OCI-LY3 (cell line): ENCODE results near the gene RGMA.

Experiments used
- EZH2phosphoT487 ChIP-seq: fragments of 200-600 bp; shearing (Covaris generic); IDR thresholded peaks from 2 replicates; pipeline ENCODE4 v1.6.1; 2018; ENCODE audit warnings: antibody characterized with exemption, mixed run types, low read depth
- TF ChIP-seq, protein P1 (sequence below): fragments of 200-600, 300-600 bp; sonication (generic); IDR thresholded peaks from 2 replicates; pipeline ENCODE4 v1.5.1; 2014; ENCODE audit warnings: antibody characterized with exemption, low read length, low read depth

DNA sequence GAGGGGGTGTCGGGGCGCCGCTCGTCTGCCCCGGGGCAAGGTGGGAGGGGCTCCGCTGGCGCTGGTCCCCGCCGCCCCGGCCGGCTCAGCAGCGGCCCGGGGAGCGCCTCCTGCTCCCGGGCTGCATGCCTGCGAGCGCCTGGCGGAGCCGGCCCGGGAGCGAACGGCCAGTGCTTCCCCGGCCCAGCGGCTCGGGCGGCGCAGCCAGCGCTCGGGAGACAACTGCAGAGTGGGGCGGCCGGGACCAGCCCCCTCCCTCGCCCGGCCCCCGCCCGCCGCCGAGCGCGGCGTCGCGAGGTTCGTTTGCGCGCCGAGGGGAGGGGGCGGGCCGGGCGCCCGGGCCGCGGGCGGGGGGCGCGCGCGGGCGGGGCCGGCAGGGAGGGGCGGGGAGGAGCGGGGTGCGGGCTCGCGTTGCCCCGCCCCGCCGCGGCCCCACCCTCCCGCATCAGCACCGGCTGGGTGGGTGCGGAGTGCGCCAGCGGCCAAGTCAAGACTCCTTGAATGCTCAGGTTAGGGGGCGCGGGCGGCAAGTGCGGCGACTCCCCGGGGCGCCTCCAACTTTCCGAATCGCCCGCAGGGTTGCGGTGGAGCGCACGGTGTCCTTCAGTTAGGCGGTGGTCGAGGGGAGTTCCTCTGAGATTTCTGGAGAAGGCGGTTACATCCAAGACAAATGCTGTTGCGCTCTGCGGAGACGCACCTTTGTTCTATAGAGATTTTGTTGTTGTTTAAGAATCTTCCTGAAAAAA is at the start of gene RGMA:
- TF ChIP-seq, protein P1, sequence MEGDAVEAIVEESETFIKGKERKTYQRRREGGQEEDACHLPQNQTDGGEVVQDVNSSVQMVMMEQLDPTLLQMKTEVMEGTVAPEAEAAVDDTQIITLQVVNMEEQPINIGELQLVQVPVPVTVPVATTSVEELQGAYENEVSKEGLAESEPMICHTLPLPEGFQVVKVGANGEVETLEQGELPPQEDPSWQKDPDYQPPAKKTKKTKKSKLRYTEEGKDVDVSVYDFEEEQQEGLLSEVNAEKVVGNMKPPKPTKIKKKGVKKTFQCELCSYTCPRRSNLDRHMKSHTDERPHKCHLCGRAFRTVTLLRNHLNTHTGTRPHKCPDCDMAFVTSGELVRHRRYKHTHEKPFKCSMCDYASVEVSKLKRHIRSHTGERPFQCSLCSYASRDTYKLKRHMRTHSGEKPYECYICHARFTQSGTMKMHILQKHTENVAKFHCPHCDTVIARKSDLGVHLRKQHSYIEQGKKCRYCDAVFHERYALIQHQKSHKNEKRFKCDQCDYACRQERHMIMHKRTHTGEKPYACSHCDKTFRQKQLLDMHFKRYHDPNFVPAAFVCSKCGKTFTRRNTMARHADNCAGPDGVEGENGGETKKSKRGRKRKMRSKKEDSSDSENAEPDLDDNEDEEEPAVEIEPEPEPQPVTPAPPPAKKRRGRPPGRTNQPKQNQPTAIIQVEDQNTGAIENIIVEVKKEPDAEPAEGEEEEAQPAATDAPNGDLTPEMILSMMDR: no peak
- no peak for TF ChIP-seq EZH2phosphoT487
